Lung microvascular endothelial cell (primary cell): ENCODE results near the gene MXRA8. TPM values are rescaled to one million over a fixed set of nuclear protein-coding genes. Genes with fewer than 3 reads are reported as not detected.
A peak's percentile ranks its signal among the peaks of the same experiment; 100 is the strongest.

ENCODE experiments used
- DNase-seq, 2 donors: peaks; one replicate each; pipeline versions ENCODE4 v3.0.0 to v3.0.0-alpha.2; 2010; ENCODE audit warnings: low read depth in 2 of 2
- total RNA-seq: library from RNA; depleted of rRNA; stranded (reverse); fragments of >200 nt; gene quantifications from 2 replicates; pipeline ENCODE4 v1.2.1, GENCODE V29; 2014

Gene MXRA8
- total RNA-seq, 1 donor from 2014 or later = 0.20 TPM

DNA sequence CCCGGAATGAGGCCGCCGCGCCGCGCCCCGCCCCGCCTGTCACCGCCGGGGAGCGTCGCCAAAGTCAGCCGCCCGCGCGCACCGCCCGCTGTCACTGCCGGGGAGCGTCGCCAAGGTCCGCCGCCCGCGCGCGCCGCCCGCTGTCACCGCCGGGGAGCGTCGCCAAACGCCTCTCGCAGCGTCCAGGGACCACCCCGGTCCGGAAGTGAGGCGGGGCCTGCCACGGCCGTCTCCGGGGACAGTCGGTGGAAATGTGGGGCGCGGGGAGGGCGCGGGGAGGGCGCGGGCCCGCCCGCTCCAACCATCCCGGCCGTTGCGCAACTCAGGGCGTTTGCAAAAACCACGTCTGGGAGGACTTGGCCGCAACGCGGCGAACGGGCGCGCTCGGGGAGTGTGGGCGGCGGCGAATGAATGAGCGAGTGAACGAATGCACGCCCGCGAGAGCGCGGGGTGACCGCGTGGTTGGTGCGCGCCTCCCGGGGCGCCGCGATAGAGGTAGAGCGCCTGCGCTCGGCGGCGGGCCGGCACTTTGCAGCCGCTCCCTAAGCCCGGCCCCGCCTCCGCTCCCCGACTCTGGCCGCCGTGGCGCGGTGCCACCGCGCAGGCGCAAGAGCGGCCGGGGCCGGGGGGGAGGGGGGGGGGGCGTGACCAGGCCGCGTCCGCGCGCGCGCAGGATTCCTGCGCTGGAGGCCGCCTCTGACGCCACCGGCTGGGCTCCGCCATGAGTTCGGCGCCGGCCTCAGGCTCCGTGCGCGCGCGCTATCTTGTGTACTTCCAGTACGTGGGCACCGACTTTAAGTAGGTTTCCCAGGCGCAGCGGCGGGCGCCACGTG is 50.2 kb downstream of the MXRA8 start, which contains the start of the genes ACAP3 and PUSL1:
ACAP3 (minus strand) TSS at position 8 of the 833 bp plus-strand sequence. CDS start 115 bp downstream, outside the sequence.
PUSL1 (plus strand) TSS at position 675 of the 833 bp plus-strand sequence; CDS start at position 722, 47 bp downstream.
- peak; percentile 91 to 93 for DNase-seq

DNA sequence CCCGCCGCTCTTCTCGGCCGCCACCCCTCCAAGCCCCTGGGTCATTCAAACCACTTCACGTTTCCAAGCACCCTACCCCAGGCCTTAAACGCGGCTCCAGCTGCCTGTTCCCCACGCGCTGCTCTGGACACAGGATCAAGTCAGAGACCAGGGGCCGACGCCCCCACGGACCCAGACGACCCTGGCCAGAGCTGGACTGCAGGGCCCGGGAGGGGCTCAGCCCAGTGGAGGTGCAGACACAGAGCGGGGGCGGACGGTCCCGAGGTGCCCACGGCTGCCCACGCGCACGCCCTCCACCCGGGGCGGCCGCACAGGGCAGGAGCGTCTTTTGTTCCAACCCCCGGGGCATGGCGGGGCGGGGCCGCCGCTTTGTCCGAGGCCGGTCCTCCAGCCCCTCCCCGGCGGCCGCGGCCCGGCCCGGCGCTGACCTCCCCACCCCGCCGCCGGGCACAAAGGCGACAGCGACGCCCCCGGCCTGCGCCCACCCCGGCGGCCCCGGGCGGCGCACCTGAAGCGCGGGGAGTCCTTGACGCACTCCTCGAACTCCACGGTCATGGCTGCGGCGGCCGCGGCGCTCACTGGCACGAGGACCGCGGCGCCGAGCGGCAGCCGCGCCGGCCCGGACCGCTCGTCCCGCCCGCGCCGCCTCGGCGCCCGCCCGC is 51.0 kb downstream of the MXRA8 start:
- DNase-seq = peak; percentile 35 to 37

DNA sequence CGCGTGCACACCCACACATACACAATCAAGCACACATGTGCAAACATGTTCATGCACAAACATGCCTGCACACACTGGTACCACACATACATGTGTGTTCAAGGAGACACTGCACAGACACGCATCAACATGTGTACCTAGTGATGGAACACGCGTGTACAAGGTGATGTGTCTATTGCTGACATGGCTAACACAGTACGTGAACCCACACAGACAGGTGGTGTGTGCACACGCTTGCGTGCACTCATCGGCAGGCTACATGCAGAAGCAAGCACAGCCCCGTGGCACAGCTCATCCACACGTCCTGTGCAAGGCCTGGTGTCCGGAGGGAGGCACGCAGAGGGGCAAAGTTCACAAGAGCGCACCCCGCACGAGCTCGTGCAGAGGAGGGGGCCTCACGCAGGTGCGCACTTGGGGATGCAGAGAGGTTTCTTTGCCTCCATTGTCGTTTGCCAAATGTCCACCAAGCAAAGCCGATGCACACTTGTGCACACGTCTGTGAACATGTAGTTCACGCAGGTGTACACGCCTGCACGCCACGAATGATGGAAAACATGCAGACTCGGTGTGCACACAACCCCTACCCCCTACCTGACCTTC is 51.6 kb downstream of the MXRA8 start:
- no peak for DNase-seq

DNA sequence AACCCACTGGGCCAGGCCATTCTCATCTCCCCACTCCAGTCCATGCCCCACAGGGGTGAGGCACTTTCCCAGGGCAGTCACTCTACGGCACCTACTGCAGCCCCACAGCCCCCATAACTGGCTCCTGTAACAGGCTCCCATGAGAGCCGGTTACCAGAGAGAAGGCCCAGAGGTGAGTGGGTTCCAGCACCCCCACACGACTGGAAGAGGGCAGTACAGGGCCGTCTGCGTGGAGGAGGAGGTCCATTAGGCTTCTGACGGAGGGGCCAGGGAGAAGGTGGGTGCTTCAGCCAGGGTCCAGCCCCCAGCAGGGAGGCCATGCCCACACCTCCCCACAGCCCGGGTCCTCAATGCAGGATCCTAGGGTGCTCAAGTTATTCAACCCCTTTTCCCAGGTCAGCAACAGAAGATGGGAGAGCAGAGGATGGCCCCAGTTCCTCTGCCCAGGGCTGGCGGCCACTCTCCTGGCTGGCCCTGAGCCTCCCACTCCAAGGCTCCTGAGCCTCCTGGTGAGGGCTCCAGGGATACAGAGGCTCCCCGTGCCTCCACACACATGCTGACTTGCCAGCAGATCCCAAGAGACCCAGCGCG is 52.2 kb downstream of the MXRA8 start:
- no peak for DNase-seq

DNA sequence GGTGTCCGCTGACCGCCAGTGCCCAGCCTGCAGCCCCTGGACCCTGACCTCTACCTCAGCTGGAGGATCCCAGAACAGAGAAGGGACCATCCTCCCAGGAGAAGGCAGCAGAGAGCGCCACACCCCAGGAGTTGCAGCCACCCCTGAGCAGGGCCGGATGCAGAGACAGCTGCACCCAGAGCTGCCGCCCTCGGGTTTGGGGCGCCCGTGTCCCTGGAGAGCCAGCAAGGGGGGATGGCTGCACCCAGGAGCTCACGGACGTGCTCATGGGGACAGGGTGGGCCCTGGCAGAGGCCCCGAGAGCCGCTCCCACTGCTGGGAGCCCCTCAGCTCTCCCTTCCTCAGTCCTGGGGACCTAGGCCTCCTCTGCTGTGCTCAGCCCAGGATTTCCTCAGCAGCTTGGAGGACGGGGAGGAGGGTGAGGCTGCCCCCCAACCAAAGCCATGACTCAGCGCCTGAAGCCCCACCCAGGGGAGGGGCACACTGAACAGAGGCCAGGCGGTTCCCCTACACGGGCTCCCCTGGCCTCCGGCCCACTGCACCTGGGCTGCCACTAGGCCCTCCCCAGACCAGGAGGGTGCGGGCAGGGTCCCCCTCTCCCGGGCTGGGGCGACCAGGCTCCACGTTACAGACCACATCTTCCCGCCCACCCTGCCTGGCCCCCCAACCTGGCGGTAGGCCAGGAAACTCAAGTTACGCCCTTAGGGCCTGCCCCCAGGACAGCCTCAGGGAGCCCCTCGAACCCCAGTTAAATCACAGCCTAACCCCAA is 52.9 kb downstream of the MXRA8 start:
- peak; percentile 40 to 61 for DNase-seq

DNA sequence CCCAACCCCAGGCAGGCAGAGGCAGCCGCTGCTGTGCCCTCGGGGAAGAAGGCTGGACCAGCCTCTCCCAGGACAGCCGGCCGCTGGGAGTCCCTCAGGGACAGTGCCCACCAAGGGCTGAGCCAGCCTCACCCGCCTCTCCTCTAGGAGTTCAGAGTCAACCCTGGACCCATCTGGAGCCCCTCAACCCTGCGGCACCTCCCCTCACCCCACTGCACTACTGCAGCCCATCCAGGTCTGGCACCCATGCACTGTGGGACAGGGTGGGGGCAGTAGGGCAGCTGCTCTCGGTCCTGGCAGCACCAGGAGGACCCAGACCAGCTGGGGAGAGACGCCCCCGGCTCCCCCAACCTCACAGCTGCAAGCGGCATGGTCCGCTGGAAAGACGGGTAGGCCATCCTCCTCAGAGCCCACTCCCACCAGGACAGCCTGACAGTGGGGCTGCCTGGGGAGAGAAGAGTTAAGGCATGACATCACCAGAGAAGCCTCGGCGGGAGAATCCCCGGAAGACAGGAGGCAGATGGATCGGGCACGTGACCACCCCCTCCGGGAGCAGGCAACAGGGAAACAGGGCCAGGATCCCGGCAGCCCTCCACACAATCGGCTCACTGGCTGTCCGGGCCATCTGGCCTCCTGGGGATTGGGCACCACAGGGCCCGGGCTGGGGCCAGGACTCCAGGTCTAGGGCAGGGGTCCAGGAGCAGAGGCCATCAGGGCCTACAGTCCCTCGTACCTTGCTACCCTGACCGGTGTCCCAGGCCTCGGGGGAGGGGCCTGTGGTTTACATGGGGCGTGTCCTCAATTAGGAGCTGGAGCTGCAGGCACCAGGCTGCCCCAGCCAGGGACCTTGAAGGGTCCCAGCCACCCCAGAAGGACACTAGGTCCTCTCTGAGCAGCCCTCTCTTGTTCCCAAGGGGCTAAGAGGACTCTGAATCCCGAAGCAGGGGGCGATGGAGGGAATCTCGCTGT is 53.7 kb downstream of the MXRA8 start:
- peak; percentile 58 to 67 for DNase-seq

DNA sequence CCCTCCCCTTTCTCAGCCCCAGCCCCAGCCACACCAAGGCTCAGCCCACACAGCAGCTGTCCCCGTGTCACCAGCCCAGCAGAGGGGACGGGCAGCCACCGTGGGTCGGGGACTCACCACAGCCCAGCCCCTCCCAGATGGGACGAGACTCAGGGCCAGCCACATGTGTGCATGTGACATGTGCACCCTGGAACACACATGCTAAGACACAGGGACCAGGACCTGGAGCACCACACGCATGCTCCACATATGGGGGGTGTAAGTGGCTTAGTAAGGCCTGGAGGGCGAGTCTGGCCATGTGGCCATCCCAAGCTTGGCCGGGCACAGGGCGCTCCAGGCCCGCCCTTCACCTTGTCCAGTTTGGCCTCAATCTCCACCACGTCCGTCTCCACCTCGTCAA is 54.6 kb downstream of the MXRA8 start:
- no peak for DNase-seq

DNA sequence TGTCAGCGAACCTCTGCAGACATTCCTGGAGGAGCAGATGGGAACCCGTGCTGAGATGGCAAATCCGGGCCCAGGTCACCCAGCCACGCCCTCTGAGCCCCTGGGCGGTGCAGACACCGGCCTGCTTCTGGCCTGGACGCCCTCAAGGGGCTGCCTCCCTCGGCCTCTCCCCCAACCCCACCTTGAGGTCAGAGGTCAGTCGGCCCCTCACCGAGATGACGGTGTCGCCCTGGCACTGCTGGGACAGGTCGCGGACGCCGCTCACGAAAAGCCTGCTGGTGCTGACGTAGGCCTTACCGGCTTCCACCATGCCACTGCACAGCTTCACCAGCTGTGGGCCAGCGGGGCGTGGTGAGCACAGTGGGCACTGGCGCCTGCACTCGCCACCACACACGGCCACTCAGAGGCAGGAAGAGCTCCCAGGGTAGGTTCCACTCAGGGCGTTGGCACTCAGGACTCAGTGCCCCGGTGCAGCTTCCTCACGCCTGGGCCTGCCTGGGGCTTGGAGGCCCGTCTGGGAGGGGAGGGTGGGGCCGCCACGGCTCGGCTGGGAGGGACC is 55.3 kb downstream of the MXRA8 start:
- no peak for DNase-seq

Other genes starting within 250 kb of the MXRA8 start
- gene C1orf159, start 242.5 kb downstream of the MXRA8 start, total RNA-seq = 4.8 and 5.2 TPM in 2 replicates
- not detected in 2 replicates for gene TTLL10, start 184.7 kb downstream of the MXRA8 start, total RNA-seq
- 0.22 and 0.60 TPM in 2 replicates for gene TNFRSF18, start 152.0 kb downstream of the MXRA8 start, total RNA-seq
- gene TNFRSF4, start 144.4 kb downstream of the MXRA8 start, total RNA-seq = 1.5 and 4.2 TPM in 2 replicates
- gene SDF4, start 126.6 kb downstream of the MXRA8 start, total RNA-seq = 59.3 and 93.5 TPM in 2 replicates
- gene B3GALT6, start 126.3 kb downstream of the MXRA8 start, total RNA-seq = 14.8 and 30.4 TPM in 2 replicates
- 0.20 and 0.22 TPM in 2 replicates for gene C1QTNF12, start 111.8 kb downstream of the MXRA8 start, total RNA-seq
- 28.1 and 34.9 TPM in 2 replicates for gene UBE2J2, start 84.7 kb downstream of the MXRA8 start, total RNA-seq
- under 0.01 and 0.20 TPM in 2 replicates for gene SCNN1D, start 78.1 kb downstream of the MXRA8 start, total RNA-seq
- 10.0 and 14.7 TPM in 2 replicates for gene ACAP3, start 50.6 kb downstream of the MXRA8 start, total RNA-seq
- gene PUSL1, start 50.0 kb downstream of the MXRA8 start, total RNA-seq = 6.9 and 8.1 TPM in 2 replicates
- gene INTS11, start 33.9 kb downstream of the MXRA8 start, total RNA-seq = 44.9 and 50.4 TPM in 2 replicates
- gene CPTP, start 33.8 kb downstream of the MXRA8 start, total RNA-seq = 10.7 and 16.3 TPM in 2 replicates
- gene TAS1R3, start 27.3 kb downstream of the MXRA8 start, total RNA-seq = under 0.01 and 0.20 TPM in 2 replicates
- 19.4 and 39.7 TPM in 2 replicates for gene DVL1, start 9.1 kb downstream of the MXRA8 start, total RNA-seq
- 83.2 and 87.7 TPM in 2 replicates for gene AURKAIP1, start 16.7 kb upstream of the MXRA8 start, total RNA-seq
- gene CCNL2, start 40.8 kb upstream of the MXRA8 start, total RNA-seq = 36.0 and 57.9 TPM in 2 replicates
- 79.8 and 90.2 TPM in 2 replicates for gene MRPL20, start 48.7 kb upstream of the MXRA8 start, total RNA-seq
- gene ANKRD65, start 62.7 kb upstream of the MXRA8 start, total RNA-seq = under 0.01 and 0.22 TPM in 2 replicates
- gene VWA1, start 77.1 kb upstream of the MXRA8 start, total RNA-seq = 2.2 and 5.0 TPM in 2 replicates
- gene ATAD3C, start 91.1 kb upstream of the MXRA8 start, total RNA-seq = under 0.01 TPM in 2 replicates
- gene ATAD3B, start 113.2 kb upstream of the MXRA8 start, total RNA-seq = 13.5 and 19.4 TPM in 2 replicates
- 17.1 and 22.2 TPM in 2 replicates for gene ATAD3A, start 153.6 kb upstream of the MXRA8 start, total RNA-seq
- 1.1 and 1.4 TPM in 2 replicates for gene TMEM240, start 182.1 kb upstream of the MXRA8 start, total RNA-seq
- gene SSU72, start 216.3 kb upstream of the MXRA8 start, total RNA-seq = 49.3 and 50.8 TPM in 2 replicates
- 0.44 and 0.99 TPM in 2 replicates for gene FNDC10, start 241.6 kb upstream of the MXRA8 start, total RNA-seq